B cell (primary cell): ENCODE results near the gene HDAC1.

ENCODE experiments used
- CTCF ChIP-seq: fragments of 200-600 bp; IDR thresholded peaks from one replicate; pipeline ENCODE4 v1.8.0; 2022; ENCODE audit warnings: antibody characterized with exemption, mild to moderate bottlenecking
- EZH2 ChIP-seq: IDR thresholded peaks from 2 replicates; pipeline ENCODE4 v1.6.1; 2012; ENCODE audit warnings: borderline replicate concordance, low read depth, mild to moderate bottlenecking, moderate library complexity, low read length; ENCODE audit not compliant: insufficient read depth, poor library complexity, severe bottlenecking

- TF ChIP-seq CTCF (no peak), EZH2 (no peak)
These were observed 85.8 kb downstream of the HDAC1 start for GRCh38 chr1:32377541-32378220.
